ENCODE measurements around the gene FBXW4.

The FBXW4 gene

GRCh38 chr10:101624526-101625102, 70.4 kb downstream of the FBXW4 start:
- peaks cover 45% of the 10 kb centered on the region for H3K36me3 ChIP-seq (ENCODE audit: control insufficient read depth, insufficient read depth, low read length)
- no peaks in the 10 kb centered on the region for H3K27me3 ChIP-seq (replicated peaks; ENCODE audit: control insufficient read depth, insufficient read depth, low read length, poor library complexity, severe bottlenecking)
- no peaks in the 10 kb centered on the region for H3K9me3 ChIP-seq (ENCODE audit: control insufficient read depth, low read length)
- no peak overlapping the region for H3K4me3 ChIP-seq (ENCODE audit: insufficient read depth, low read depth, low read length, poor library complexity, severe bottlenecking)
- no peak overlapping the region for H3K27ac ChIP-seq (ENCODE audit: insufficient read depth, low read length, poor library complexity, severe bottlenecking)
- H3K4me1 ChIP-seq (ENCODE audit: control insufficient read depth, insufficient read depth, low read length, poor library complexity, severe bottlenecking) = no peaks in the 10 kb centered on the region
- DNase-seq = no peak

GRCh38 chr10:101623528-101623927, 71.4 kb downstream of the FBXW4 start:
- Histone ChIP-seq H3K27me3 (replicated peaks; ENCODE audit: control insufficient read depth, insufficient read depth, low read length, poor library complexity, severe bottlenecking) (no peaks in the 10 kb centered on the region), H3K36me3 (ENCODE audit: control insufficient read depth, insufficient read depth, low read length) (peaks cover 53% of the 10 kb centered on the region), H3K9me3 (ENCODE audit: control insufficient read depth, low read length) (no peaks in the 10 kb centered on the region), H3K27ac (ENCODE audit: insufficient read depth, low read length, poor library complexity, severe bottlenecking) (no peak overlapping the region), H3K4me1 (ENCODE audit: control insufficient read depth, insufficient read depth, low read length, poor library complexity, severe bottlenecking) (no peaks in the 10 kb centered on the region), H3K4me3 (ENCODE audit: insufficient read depth, low read depth, low read length, poor library complexity, severe bottlenecking) (no peak overlapping the region)
- no peak for DNase-seq

- H3K4me3 ChIP-seq (ENCODE audit: insufficient read depth, low read depth, low read length, poor library complexity, severe bottlenecking) = no peak overlapping the region
- H3K27me3 ChIP-seq (replicated peaks; ENCODE audit: control insufficient read depth, insufficient read depth, low read length, poor library complexity, severe bottlenecking) = no peaks in the 10 kb centered on the region
- H3K27ac ChIP-seq (ENCODE audit: insufficient read depth, low read length, poor library complexity, severe bottlenecking) = no peak overlapping the region
- peaks cover 70% of the 10 kb centered on the region for H3K36me3 ChIP-seq (ENCODE audit: control insufficient read depth, insufficient read depth, low read length)
- H3K4me1 ChIP-seq (ENCODE audit: control insufficient read depth, insufficient read depth, low read length, poor library complexity, severe bottlenecking) = no peaks in the 10 kb centered on the region
- no peak for DNase-seq
- no peaks in the 10 kb centered on the region for H3K9me3 ChIP-seq (ENCODE audit: control insufficient read depth, low read length)
These were observed 75.0 kb downstream of the FBXW4 start for GRCh38 chr10:101619983-101620382.

GRCh38 chr10:101618871-101619270, 76.1 kb downstream of the FBXW4 start:
- peaks cover 61% of the 10 kb centered on the region for H3K36me3 ChIP-seq (ENCODE audit: control insufficient read depth, insufficient read depth, low read length)

GRCh38 chr10:101617824-101618568, 77.0 kb downstream of the FBXW4 start:
- Histone ChIP-seq H3K4me3 (ENCODE audit: insufficient read depth, low read depth, low read length, poor library complexity, severe bottlenecking) (no peak overlapping the region), H3K36me3 (ENCODE audit: control insufficient read depth, insufficient read depth, low read length) (peaks cover 54% of the 10 kb centered on the region), H3K9me3 (ENCODE audit: control insufficient read depth, low read length) (no peaks in the 10 kb centered on the region), H3K27ac (ENCODE audit: insufficient read depth, low read length, poor library complexity, severe bottlenecking) (no peak overlapping the region), H3K27me3 (replicated peaks; ENCODE audit: control insufficient read depth, insufficient read depth, low read length, poor library complexity, severe bottlenecking) (no peaks in the 10 kb centered on the region), H3K4me1 (ENCODE audit: control insufficient read depth, insufficient read depth, low read length, poor library complexity, severe bottlenecking) (no peaks in the 10 kb centered on the region)
- DNase-seq = no peak

More at GRCh38 chr10:101618871-101619270, 76.1 kb downstream of the FBXW4 start:
- no peaks in the 10 kb centered on the region for H3K9me3 ChIP-seq (ENCODE audit: control insufficient read depth, low read length)
- H3K4me1 ChIP-seq (ENCODE audit: control insufficient read depth, insufficient read depth, low read length, poor library complexity, severe bottlenecking) = no peaks in the 10 kb centered on the region
- no peaks in the 10 kb centered on the region for H3K27me3 ChIP-seq (replicated peaks; ENCODE audit: control insufficient read depth, insufficient read depth, low read length, poor library complexity, severe bottlenecking)
- no peak overlapping the region for H3K27ac ChIP-seq (ENCODE audit: insufficient read depth, low read length, poor library complexity, severe bottlenecking)
- no peak for DNase-seq
- H3K4me3 ChIP-seq (ENCODE audit: insufficient read depth, low read depth, low read length, poor library complexity, severe bottlenecking) = no peak overlapping the region

- H3K36me3 ChIP-seq (ENCODE audit: control insufficient read depth, insufficient read depth, low read length) = peaks cover 58% of the 10 kb centered on the region
- no peak for DNase-seq
- no peak overlapping the region for H3K27ac ChIP-seq (ENCODE audit: insufficient read depth, low read length, poor library complexity, severe bottlenecking)
- H3K9me3 ChIP-seq (ENCODE audit: control insufficient read depth, low read length) = no peaks in the 10 kb centered on the region
- no peak overlapping the region for H3K4me3 ChIP-seq (ENCODE audit: insufficient read depth, low read depth, low read length, poor library complexity, severe bottlenecking)
- no peaks in the 10 kb centered on the region for H3K4me1 ChIP-seq (ENCODE audit: control insufficient read depth, insufficient read depth, low read length, poor library complexity, severe bottlenecking)
- no peaks in the 10 kb centered on the region for H3K27me3 ChIP-seq (replicated peaks; ENCODE audit: control insufficient read depth, insufficient read depth, low read length, poor library complexity, severe bottlenecking)
These were observed 77.7 kb downstream of the FBXW4 start for GRCh38 chr10:101617102-101617823.

- H3K9me3 ChIP-seq (ENCODE audit: control insufficient read depth, low read length) = no peaks in the 10 kb centered on the region
- peaks cover 61% of the 10 kb centered on the region for H3K36me3 ChIP-seq (ENCODE audit: control insufficient read depth, insufficient read depth, low read length)
- no peaks in the 10 kb centered on the region for H3K27me3 ChIP-seq (replicated peaks; ENCODE audit: control insufficient read depth, insufficient read depth, low read length, poor library complexity, severe bottlenecking)
These were observed 78.4 kb downstream of the FBXW4 start for GRCh38 chr10:101616415-101617101.

GRCh38 chr10:101615525-101616116, 79.3 kb downstream of the FBXW4 start:
- H3K4me3 ChIP-seq (ENCODE audit: insufficient read depth, low read depth, low read length, poor library complexity, severe bottlenecking) = no peak overlapping the region

More at GRCh38 chr10:101616415-101617101, 78.4 kb downstream of the FBXW4 start:
- DNase-seq = no peak
- Histone ChIP-seq H3K4me3 (ENCODE audit: insufficient read depth, low read depth, low read length, poor library complexity, severe bottlenecking) (no peak overlapping the region), H3K27ac (ENCODE audit: insufficient read depth, low read length, poor library complexity, severe bottlenecking) (no peak overlapping the region), H3K4me1 (ENCODE audit: control insufficient read depth, insufficient read depth, low read length, poor library complexity, severe bottlenecking) (no peaks in the 10 kb centered on the region)

GRCh38 chr10:101614663-101615524, 80.1 kb downstream of the FBXW4 start:
- H3K4me1 ChIP-seq (ENCODE audit: control insufficient read depth, insufficient read depth, low read length, poor library complexity, severe bottlenecking) = no peaks in the 10 kb centered on the region
- H3K27ac ChIP-seq (ENCODE audit: insufficient read depth, low read length, poor library complexity, severe bottlenecking) = no peak overlapping the region
- peaks cover 60% of the 10 kb centered on the region for H3K36me3 ChIP-seq (ENCODE audit: control insufficient read depth, insufficient read depth, low read length)
- no peaks in the 10 kb centered on the region for H3K9me3 ChIP-seq (ENCODE audit: control insufficient read depth, low read length)
- no peak overlapping the region for H3K4me3 ChIP-seq (ENCODE audit: insufficient read depth, low read depth, low read length, poor library complexity, severe bottlenecking)
- no peaks in the 10 kb centered on the region for H3K27me3 ChIP-seq (replicated peaks; ENCODE audit: control insufficient read depth, insufficient read depth, low read length, poor library complexity, severe bottlenecking)
- DNase-seq = no peak

More at GRCh38 chr10:101615525-101616116, 79.3 kb downstream of the FBXW4 start:
- H3K9me3 ChIP-seq (ENCODE audit: control insufficient read depth, low read length) = no peaks in the 10 kb centered on the region
- no peaks in the 10 kb centered on the region for H3K4me1 ChIP-seq (ENCODE audit: control insufficient read depth, insufficient read depth, low read length, poor library complexity, severe bottlenecking)
- DNase-seq = no peak
- H3K27ac ChIP-seq (ENCODE audit: insufficient read depth, low read length, poor library complexity, severe bottlenecking) = no peak overlapping the region
- H3K27me3 ChIP-seq (replicated peaks; ENCODE audit: control insufficient read depth, insufficient read depth, low read length, poor library complexity, severe bottlenecking) = no peaks in the 10 kb centered on the region
- peaks cover 62% of the 10 kb centered on the region for H3K36me3 ChIP-seq (ENCODE audit: control insufficient read depth, insufficient read depth, low read length)
